ENCODE measurements around the gene NPDC1. TPM values are rescaled to one million over a fixed set of nuclear protein-coding genes. Genes with fewer than 3 reads are reported as not detected.

NPDC1 gene
- polyA plus RNA-seq, 1 experiment = 8.9 TPM

DNA sequence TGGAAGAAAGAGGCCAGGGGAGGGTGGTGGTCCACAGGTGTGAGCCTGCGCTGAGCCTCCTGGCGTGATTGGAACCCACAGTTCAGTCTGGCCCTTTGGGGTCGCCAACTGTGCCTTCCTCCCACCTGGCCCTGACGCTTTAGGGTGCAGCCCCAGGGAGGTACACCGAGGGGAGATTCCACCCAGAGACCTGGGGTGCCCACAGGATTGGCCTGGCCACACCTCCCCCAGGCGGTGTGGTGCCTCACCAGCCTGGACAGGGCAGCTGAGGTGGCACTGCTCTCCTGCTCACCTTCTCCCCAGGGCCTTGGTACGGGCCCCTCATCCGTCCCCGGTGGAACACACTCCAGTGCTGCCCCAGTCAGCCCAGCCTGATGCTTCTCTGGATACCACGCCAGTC, 48.6 kb downstream of the NPDC1 start:
- TF ChIP-seq, protein P1, sequence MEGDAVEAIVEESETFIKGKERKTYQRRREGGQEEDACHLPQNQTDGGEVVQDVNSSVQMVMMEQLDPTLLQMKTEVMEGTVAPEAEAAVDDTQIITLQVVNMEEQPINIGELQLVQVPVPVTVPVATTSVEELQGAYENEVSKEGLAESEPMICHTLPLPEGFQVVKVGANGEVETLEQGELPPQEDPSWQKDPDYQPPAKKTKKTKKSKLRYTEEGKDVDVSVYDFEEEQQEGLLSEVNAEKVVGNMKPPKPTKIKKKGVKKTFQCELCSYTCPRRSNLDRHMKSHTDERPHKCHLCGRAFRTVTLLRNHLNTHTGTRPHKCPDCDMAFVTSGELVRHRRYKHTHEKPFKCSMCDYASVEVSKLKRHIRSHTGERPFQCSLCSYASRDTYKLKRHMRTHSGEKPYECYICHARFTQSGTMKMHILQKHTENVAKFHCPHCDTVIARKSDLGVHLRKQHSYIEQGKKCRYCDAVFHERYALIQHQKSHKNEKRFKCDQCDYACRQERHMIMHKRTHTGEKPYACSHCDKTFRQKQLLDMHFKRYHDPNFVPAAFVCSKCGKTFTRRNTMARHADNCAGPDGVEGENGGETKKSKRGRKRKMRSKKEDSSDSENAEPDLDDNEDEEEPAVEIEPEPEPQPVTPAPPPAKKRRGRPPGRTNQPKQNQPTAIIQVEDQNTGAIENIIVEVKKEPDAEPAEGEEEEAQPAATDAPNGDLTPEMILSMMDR (IDR thresholded peaks at IDR 0.05; ENCODE audit: low read depth, low read length) = no peak
- POLR2A ChIA-PET = no interaction called here
- no peak for DNase-seq (ENCODE audit: low read depth, low spot score)
- no peak overlapping the region for H3K4me3 ChIP-seq (ENCODE audit: low read depth, low read length)
- no peak overlapping the region for H3K27ac ChIP-seq (ENCODE audit: low read depth, low read length)
- CTCF ChIA-PET = no interaction called here
- H3K9me3 ChIP-seq (ENCODE audit: control insufficient read depth, insufficient read depth, low read length) = no peaks in the 10 kb centered on the region; the same call in 1 of the 2 replicates
- H3K27me3 ChIP-seq (ENCODE audit: control insufficient read depth, insufficient read depth, low read length) = peaks cover 3% of the 10 kb centered on the region

DNA sequence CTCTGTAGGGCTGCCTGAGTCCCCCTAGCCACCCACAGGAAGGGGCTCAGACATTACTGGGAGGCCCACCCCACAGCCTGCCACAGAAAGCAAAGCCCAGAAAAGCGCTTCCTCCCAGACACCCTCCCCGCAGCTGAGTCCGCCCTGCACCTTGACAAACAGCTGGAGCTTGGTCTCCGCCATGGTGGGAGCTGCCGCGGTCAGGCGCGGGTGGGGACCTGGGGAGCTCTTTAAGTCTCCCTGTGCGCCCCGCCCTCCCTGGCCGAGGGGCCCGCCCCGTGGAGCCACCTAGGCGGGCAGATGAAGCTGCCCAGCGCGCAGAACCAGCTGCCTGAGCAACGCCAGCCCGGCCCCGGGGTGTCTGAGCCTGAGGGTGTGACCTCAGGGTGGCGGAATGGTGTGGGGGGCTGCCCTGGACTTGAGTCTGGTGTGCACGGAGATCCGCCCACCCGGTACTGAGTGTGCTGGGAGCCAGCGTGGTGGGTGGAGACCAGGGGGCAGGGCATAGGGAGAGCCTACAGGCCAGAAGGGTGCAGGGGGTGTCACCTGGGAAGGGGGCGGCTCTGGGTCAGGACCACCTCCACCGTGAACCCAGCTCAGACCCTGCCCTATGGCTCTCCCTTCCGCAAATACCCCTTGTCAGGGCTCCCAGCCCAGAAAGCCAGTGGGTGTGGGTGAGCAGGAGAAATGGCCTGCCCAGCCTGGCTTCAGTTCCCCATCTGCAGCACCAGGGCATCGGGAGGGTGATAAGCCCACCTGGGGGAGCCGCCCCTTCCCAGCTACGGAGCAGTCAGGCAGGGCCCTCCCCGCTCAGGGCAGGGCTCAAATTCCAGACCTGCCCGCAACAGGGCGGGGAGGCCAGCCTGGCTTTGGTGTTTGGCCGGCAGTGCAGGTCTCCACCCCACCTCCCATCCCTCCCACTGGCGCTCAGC, 49.4 kb downstream of the NPDC1 start, which contains the start of gene CLIC3:
Gene CLIC3, minus strand, starts transcription at position 208 of the 932 bp plus-strand sequence. Its CDS starts 25 bp downstream, at position 183.
- H3K27me3 ChIP-seq (ENCODE audit: control insufficient read depth, insufficient read depth, low read length) = no peaks in the 10 kb centered on the region
- H3K9me3 ChIP-seq (ENCODE audit: control insufficient read depth, insufficient read depth, low read length) = no peaks in the 10 kb centered on the region; the same call in 1 of the 2 replicates
- ChIA-PET POLR2A (no interaction called here), CTCF (interaction anchor here (0.6 to 1.5 kb wide), 3 partner anchors 28 to 39 kb away, joined by 4 to 9 read pairs (median 5); no protein-coding TSS in a partner anchor)
- TF ChIP-seq, protein P1 (IDR thresholded peaks at IDR 0.05; ENCODE audit: low read depth, low read length) = no peak
- no peak for DNase-seq (ENCODE audit: low read depth, low spot score)
- H3K27ac ChIP-seq (ENCODE audit: low read depth, low read length) = peak within 1 kb of the TSS; percentile 31
- H3K4me3 ChIP-seq (ENCODE audit: low read depth, low read length) = no peak within 1 kb of the TSS

DNA sequence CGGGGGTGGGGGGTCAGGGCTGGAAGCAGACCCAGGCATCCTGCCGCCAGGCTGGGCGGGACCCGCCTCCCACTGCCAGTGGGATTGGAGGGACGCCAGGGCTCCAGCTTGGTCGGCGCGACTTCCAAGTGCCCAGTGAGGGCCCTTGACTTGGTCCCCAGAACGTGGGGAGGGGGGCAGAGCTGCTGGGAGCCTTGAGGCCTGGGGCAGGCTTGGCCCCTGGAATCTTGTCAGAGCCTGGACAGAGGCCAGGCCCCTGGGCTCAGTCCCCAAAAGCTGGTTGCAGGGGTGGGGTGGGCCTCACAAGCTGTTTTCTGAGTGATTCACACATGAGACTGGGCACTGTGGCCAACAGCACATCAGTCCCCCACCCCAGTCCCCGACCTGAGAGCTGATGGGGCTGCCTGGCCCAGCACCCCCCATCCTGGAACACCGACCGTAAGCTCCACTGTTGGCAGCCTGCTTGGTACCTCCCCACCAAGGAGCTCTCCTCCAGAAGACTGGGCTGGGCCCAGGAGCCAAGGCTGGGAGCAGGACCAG, 50.1 kb downstream of the NPDC1 start:
- Histone ChIP-seq H3K4me3 (ENCODE audit: low read depth, low read length) (no peak overlapping the region), H3K27ac (ENCODE audit: low read depth, low read length) (peak overlapping the region; percentile 31), H3K9me3 (ENCODE audit: control insufficient read depth, insufficient read depth, low read length) (peaks cover 4% of the 10 kb centered on the region), H3K27me3 (ENCODE audit: control insufficient read depth, insufficient read depth, low read length) (no peaks in the 10 kb centered on the region)
- TF ChIP-seq, protein P1 (IDR thresholded peaks at IDR 0.05; ENCODE audit: low read depth, low read length) = no peak
- POLR2A ChIA-PET = no interaction called here
- DNase-seq (ENCODE audit: low read depth, low spot score) = no peak
- CTCF ChIA-PET = interaction anchor here (0.6 to 1.5 kb wide), 2 partner anchors 29 to 33 kb away, joined by 5 to 9 read pairs; no protein-coding TSS in a partner anchor

DNA sequence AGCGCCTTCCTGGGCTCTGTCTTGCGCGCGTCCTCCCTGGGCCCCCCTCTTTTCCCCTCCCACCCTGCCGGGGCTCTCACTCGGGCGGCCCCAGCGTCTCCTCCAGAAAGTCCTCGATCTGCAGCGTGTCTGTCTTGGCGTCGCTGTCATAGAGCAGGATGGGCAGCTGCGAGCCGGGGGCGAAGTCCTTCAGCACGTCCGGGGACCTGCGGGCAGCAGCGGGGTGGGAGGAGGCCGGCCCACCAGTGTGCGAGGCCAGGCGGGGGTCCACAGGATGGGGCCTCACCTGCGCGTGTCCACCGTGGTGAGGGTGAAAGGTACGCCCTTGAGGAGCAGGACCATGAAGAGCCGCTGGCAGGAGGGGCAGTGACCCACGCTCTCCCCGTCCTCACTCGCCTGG, 50.6 kb downstream of the NPDC1 start:
- no peak overlapping the region for H3K4me3 ChIP-seq (ENCODE audit: low read depth, low read length)
- CTCF ChIA-PET = interaction anchor here (1.5 kb wide), 1 partner anchor 34 kb away, joined by 9 read pairs; no protein-coding TSS in a partner anchor
- no peak for DNase-seq (ENCODE audit: low read depth, low spot score)
- peaks cover 9% of the 10 kb centered on the region for H3K9me3 ChIP-seq (ENCODE audit: control insufficient read depth, insufficient read depth, low read length)
- H3K27ac ChIP-seq (ENCODE audit: low read depth, low read length) = no peak overlapping the region
- TF ChIP-seq, protein P1 (IDR thresholded peaks at IDR 0.05; ENCODE audit: low read depth, low read length) = no peak
- no peaks in the 10 kb centered on the region for H3K27me3 ChIP-seq (ENCODE audit: control insufficient read depth, insufficient read depth, low read length)
- POLR2A ChIA-PET = no interaction called here

DNA sequence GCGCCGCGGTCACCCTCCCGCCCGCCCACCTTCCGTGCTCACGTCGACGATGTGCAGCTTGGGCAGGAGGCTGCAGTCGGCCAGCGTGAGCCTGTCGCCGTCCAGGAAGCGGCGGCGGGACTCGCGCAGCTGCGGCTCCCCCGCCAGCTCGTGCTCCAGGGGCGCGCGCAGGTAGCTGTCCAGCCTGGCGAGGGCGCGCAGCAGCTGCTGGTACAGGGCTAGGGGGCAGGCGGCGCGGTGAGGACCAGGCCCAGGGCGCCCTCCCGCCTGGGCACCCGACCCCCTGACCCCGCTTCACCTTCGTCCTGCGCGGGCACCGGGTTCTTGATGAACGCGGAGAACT, 51.1 kb downstream of the NPDC1 start:
- Histone ChIP-seq H3K27ac (ENCODE audit: low read depth, low read length) (no peak overlapping the region), H3K27me3 (ENCODE audit: control insufficient read depth, insufficient read depth, low read length) (no peaks in the 10 kb centered on the region), H3K4me3 (ENCODE audit: low read depth, low read length) (no peak overlapping the region), H3K9me3 (ENCODE audit: control insufficient read depth, insufficient read depth, low read length) (peaks cover 12% of the 10 kb centered on the region)
- CTCF ChIA-PET = no interaction called here
- TF ChIP-seq, protein P1 (IDR thresholded peaks at IDR 0.05; ENCODE audit: low read depth, low read length) = no peak
- no peak for DNase-seq (ENCODE audit: low read depth, low spot score)
- POLR2A ChIA-PET = no interaction called here
